Measurements from ENCODE around the gene HPCAL4. TPM values are rescaled to one million over a fixed set of nuclear protein-coding genes. Genes with fewer than 3 reads are reported as not detected.

The HPCAL4 gene
- total RNA-seq, 1 donor from 2014 or later = 0.49 TPM

- TF ChIP-seq CTCF (conservative IDR thresholded peaks at IDR 0.05) = peak; percentile 82
- H3K9me3 Mint-ChIP-seq = no peaks in the 10 kb centered on the region
- H3K27ac Mint-ChIP-seq (ENCODE audit: unreplicated experiment) = peak overlapping the region; percentile 32
- H3K27me3 Mint-ChIP-seq (ENCODE audit: low read depth) = peaks cover 15% of the 10 kb centered on the region
- peak; percentile 72 for DNase-seq (ENCODE audit: low read depth, low spot score)
- H3K36me3 Mint-ChIP-seq (ENCODE audit: low read depth) = no peaks in the 10 kb centered on the region
- H3K4me3 Mint-ChIP-seq = no peak overlapping the region
- H3K4me1 Mint-ChIP-seq = peaks cover 11% of the 10 kb centered on the region
Measured at GRCh38 chr1:39657923-39658485, 33.2 kb downstream of the HPCAL4 start.

- H3K4me3 Mint-ChIP-seq = no peak overlapping the region
- H3K27ac Mint-ChIP-seq (ENCODE audit: unreplicated experiment) = peak overlapping the region; percentile 9
- H3K4me1 Mint-ChIP-seq = peaks cover 11% of the 10 kb centered on the region
- no peaks in the 10 kb centered on the region for H3K36me3 Mint-ChIP-seq (ENCODE audit: low read depth)
- H3K27me3 Mint-ChIP-seq (ENCODE audit: low read depth) = peaks cover 15% of the 10 kb centered on the region
- no peaks in the 10 kb centered on the region for H3K9me3 Mint-ChIP-seq
- DNase-seq (ENCODE audit: low read depth, low spot score) = no peak
- TF ChIP-seq CTCF (conservative IDR thresholded peaks at IDR 0.05) = no peak
Measured at GRCh38 chr1:39657402-39657801, 33.8 kb downstream of the HPCAL4 start.

- peaks cover 15% of the 10 kb centered on the region for H3K27me3 Mint-ChIP-seq (ENCODE audit: low read depth)
Measured at GRCh38 chr1:39656391-39656790, 34.8 kb downstream of the HPCAL4 start.

GRCh38 chr1:39655578-39656268 is 35.5 kb downstream of the HPCAL4 start:
- Mint-ChIP-seq H3K36me3 (ENCODE audit: low read depth) (no peaks in the 10 kb centered on the region), H3K4me3 (no peak overlapping the region), H3K9me3 (no peaks in the 10 kb centered on the region), H3K27ac (ENCODE audit: unreplicated experiment) (no peak overlapping the region), H3K27me3 (ENCODE audit: low read depth) (peaks cover 12% of the 10 kb centered on the region), H3K4me1 (peaks cover 11% of the 10 kb centered on the region)
- DNase-seq (ENCODE audit: low read depth, low spot score) = no peak
- TF ChIP-seq CTCF (conservative IDR thresholded peaks at IDR 0.05) = no peak

More at GRCh38 chr1:39656391-39656790, 34.8 kb downstream of the HPCAL4 start:
- peaks cover 11% of the 10 kb centered on the region for H3K4me1 Mint-ChIP-seq
- H3K27ac Mint-ChIP-seq (ENCODE audit: unreplicated experiment) = no peak overlapping the region
- H3K4me3 Mint-ChIP-seq = no peak overlapping the region
- no peaks in the 10 kb centered on the region for H3K36me3 Mint-ChIP-seq (ENCODE audit: low read depth)
- DNase-seq (ENCODE audit: low read depth, low spot score) = no peak
- TF ChIP-seq CTCF (conservative IDR thresholded peaks at IDR 0.05) = no peak
- H3K9me3 Mint-ChIP-seq = no peaks in the 10 kb centered on the region

GRCh38 chr1:39654291-39654690 is 36.9 kb downstream of the HPCAL4 start:
- Mint-ChIP-seq H3K4me3 (no peak overlapping the region), H3K4me1 (peaks cover 11% of the 10 kb centered on the region), H3K9me3 (no peaks in the 10 kb centered on the region), H3K27ac (ENCODE audit: unreplicated experiment) (no peak overlapping the region), H3K36me3 (ENCODE audit: low read depth) (no peaks in the 10 kb centered on the region), H3K27me3 (ENCODE audit: low read depth) (peaks cover 9% of the 10 kb centered on the region)
- DNase-seq (ENCODE audit: low read depth, low spot score) = no peak
- TF ChIP-seq CTCF (conservative IDR thresholded peaks at IDR 0.05) = no peak

All from neural crest cell (in vitro differentiated cells).